ENCODE measurements around the gene NAA35. TPM values are rescaled to one million over a fixed set of nuclear protein-coding genes. Genes with fewer than 3 reads are reported as not detected.

Gene NAA35
- total and polyA plus RNA-seq, 11 donors = 4.0 to 21.8 (median 16.5) TPM

GRCh38 chr9:85941622-85941940 lies 635 bp downstream of the NAA35 start:
- Histone ChIP-seq H3K4me3 (peak overlapping the region; percentile 72 to 100 (median 95)), H3K9me3 (no peaks in the 10 kb centered on the region), H3K27ac (peak overlapping the region; percentile 83 to 99 (median 96)), H3K27me3 (no peaks in the 10 kb centered on the region), H3K4me1 (peaks cover 4 to 39% (median 28%) of the 10 kb centered on the region in 12 donors), H3K36me3 (peaks cover 0 to 43% (median 32%) of the 10 kb centered on the region in 9 donors)
- no peak for TF ChIP-seq CTCF (IDR thresholded peaks at IDR 0.05)
- TF ChIP-seq POLR2A (IDR thresholded peaks at IDR 0.05) = no peak
- intact Hi-C loops (cut with DNase I) = loop anchor here in 2 of 10 donors (5.0 to 10.0 kb wide), 2 partner anchors 343 to 1964 kb away; partner anchors contain the start of gene ISCA1 (in 1 of the 2)
- ATAC-seq (no peak), DNase-seq (no peak)
- WGBS, 4 donors = 0 to 1% (median 0%) methylated on average over 5 to 15 of the region's 15 CpGs

DNA sequence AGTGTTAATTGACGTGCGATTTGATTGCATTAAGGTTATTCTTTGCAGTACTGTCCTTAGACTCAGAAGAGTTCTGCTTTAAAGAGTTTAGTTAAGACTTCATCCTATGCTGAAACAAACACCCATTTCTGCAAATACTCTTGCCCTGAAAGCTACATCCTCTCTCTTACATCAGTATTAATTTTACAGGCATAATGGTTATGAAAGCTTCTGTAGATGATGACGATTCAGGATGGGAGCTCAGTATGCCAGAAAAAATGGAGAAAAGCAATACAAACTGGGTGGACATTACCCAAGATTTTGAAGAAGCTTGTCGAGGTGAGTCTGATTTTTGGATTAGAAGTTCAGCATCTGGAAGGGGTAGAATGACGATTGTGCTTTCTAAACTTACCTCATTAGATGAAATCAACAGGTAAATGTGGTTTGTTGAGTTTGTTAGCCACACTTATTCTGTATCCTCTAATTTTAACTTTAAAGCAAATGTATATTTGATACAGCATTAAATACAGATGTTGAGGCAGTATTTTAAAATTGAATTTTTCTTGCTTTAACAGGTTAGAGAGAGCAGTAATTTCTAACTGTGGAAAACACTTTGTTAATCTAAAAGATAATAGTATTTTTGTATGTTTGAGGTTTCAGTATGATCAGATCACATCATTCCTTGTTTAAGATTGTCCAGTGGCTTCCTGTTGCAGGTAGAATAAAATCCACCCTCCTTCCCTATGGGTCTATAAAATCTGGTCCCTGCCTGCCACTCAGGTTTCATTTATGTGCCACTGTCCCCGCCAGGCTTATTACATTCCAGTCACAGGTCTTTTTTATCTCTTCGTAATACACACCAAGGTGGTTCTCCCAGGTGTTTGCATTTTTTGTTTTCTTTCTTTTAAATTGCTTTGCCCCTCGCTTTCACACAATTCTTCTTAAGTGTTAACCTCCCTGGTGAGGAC lies 1.3 kb downstream of the NAA35 start:
- DNase-seq (no peak), ATAC-seq (no peak)
- Histone ChIP-seq H3K27ac (peak overlapping the region in 11 of 12 donors; percentile 91 to 99 (median 96)), H3K27me3 (no peaks in the 10 kb centered on the region), H3K36me3 (peaks cover 0 to 50% (median 36%) of the 10 kb centered on the region in 9 donors), H3K4me3 (peak overlapping the region; percentile 72 to 100 (median 95)), H3K4me1 (peaks cover 4 to 40% (median 29%) of the 10 kb centered on the region in 12 donors), H3K9me3 (no peaks in the 10 kb centered on the region)
- intact Hi-C loops (cut with DNase I) = loop anchor here in 2 of 10 donors (5.0 to 10.0 kb wide), 2 partner anchors 343 to 1965 kb away; partner anchors contain the start of gene ISCA1 (in 1 of the 2)
- TF ChIP-seq CTCF (IDR thresholded peaks at IDR 0.05) = no peak
- TF ChIP-seq POLR2A (IDR thresholded peaks at IDR 0.05) = no peak
- WGBS, 4 donors = 45 to 47% (median 47%) methylated on average over 8 of the region's 8 CpGs

- DNase-seq (no peak), ATAC-seq (no peak)
- H3K4me1 ChIP-seq = peaks cover 4 to 40% (median 29%) of the 10 kb centered on the region in 12 donors
- H3K4me3 ChIP-seq = peak overlapping the region in 2 of 12 donors; percentile 91 to 96
- TF ChIP-seq POLR2A (IDR thresholded peaks at IDR 0.05) = no peak
- TF ChIP-seq CTCF (IDR thresholded peaks at IDR 0.05) = no peak
- no peaks in the 10 kb centered on the region for H3K27me3 ChIP-seq
- no peaks in the 10 kb centered on the region for H3K9me3 ChIP-seq
- WGBS, 4 donors = 35 to 45% (median 42%) methylated on average over 3 of the region's 3 CpGs
- H3K36me3 ChIP-seq = peaks cover 0 to 58% (median 44%) of the 10 kb centered on the region in 9 donors
- peak overlapping the region in 1 of 12 donors; percentile 99 for H3K27ac ChIP-seq
- intact Hi-C loops (cut with DNase I) = loop anchor here in 2 of 10 donors (5.0 to 10.0 kb wide), 2 partner anchors 342 to 1966 kb away; partner anchors contain the start of gene ISCA1 (in 1 of the 2)
These were observed 2.2 kb downstream of the NAA35 start for GRCh38 chr9:85942913-85943709.

Measured in heart left ventricle (tissue), 16 donors.